SU-DHL-6 (cell line): ENCODE data around the gene NPAS3.

ENCODE experiments used
- EZH2phosphoT487 ChIP-seq: fragments of 200-600 bp; sonication (generic), shearing (Covaris generic); conservative IDR thresholded peaks from 2 replicates; pipeline ENCODE4 v1.6.1; 2018; ENCODE audit warnings: mild to moderate bottlenecking, antibody characterized with exemption, low read length, moderate library complexity, mixed read lengths
- TF ChIP-seq, protein P1 (sequence below): fragments of 200-600 bp; sonication (generic); IDR thresholded peaks from one replicate; pipeline ENCODE4 v1.5.1; 2017; ENCODE audit warnings: antibody characterized with exemption, mild to moderate bottlenecking, low read length, moderate library complexity; ENCODE audit not compliant: insufficient read depth, poor library complexity, severe bottlenecking

DNA sequence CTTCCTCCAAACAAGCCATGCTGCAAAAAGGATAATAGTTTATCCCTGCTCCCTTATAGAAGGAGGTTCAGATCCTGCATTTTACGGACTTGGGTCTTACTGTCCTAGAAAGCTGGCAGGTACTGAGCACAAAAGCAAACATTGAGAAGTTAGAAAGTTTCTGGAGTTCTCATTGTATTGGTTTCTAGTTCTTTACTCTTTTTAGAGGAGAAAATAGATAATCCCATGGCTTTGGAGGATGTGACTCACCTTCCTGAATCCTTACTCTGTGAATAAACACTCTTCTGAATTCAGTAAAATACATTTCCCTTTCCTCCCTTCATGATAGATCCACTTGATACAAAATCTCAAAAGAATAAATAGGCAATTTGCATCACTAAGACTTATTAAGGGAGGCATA is 188.9 kb downstream of the NPAS3 start:
- TF ChIP-seq, protein P1, sequence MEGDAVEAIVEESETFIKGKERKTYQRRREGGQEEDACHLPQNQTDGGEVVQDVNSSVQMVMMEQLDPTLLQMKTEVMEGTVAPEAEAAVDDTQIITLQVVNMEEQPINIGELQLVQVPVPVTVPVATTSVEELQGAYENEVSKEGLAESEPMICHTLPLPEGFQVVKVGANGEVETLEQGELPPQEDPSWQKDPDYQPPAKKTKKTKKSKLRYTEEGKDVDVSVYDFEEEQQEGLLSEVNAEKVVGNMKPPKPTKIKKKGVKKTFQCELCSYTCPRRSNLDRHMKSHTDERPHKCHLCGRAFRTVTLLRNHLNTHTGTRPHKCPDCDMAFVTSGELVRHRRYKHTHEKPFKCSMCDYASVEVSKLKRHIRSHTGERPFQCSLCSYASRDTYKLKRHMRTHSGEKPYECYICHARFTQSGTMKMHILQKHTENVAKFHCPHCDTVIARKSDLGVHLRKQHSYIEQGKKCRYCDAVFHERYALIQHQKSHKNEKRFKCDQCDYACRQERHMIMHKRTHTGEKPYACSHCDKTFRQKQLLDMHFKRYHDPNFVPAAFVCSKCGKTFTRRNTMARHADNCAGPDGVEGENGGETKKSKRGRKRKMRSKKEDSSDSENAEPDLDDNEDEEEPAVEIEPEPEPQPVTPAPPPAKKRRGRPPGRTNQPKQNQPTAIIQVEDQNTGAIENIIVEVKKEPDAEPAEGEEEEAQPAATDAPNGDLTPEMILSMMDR, result no peak
- TF ChIP-seq EZH2phosphoT487, result no peak
